Heart left ventricle (tissue), 16 donors: ENCODE data around the gene GAS7. TPM values are rescaled to one million over a fixed set of nuclear protein-coding genes. Genes with fewer than 3 reads are reported as not detected.
A peak's percentile ranks its signal among the peaks of the same experiment; 100 is the strongest.

Experiments used
- ATAC-seq, 4 donors: fragments of 200-7000 bp; cut with Tn5 transposase; one replicate each; pipeline ENCODE4 v1.9.1; 2020 to 2022; ENCODE audit warnings: moderate library complexity in 4 of 4, mild to moderate bottlenecking in 3 of 4, moderate number of reproducible peaks in 1 of 4
- DNase-seq, 5 donors: peaks; one replicate each; pipeline ENCODE4 v3.0.0-alpha.2; 2020
- H3K27ac ChIP-seq, 12 donors: fragments of 200-600 bp; sonication (generic) in 4 of 12; one replicate each; pipeline versions ENCODE4 v1.5.0 to v1.8.0; 2016 to 2022; ENCODE audit warnings: mild to moderate bottlenecking in 2 of 12
- H3K27me3 ChIP-seq, 9 donors: fragments of 200-600 bp; sonication (generic) in 2 of 9; one replicate each; pipeline versions ENCODE4 v1.5.1 to v1.8.0; 2016 to 2022; ENCODE audit warnings: mild to moderate bottlenecking in 3 of 9
- H3K36me3 ChIP-seq, 9 donors: fragments of 200-600 bp; sonication (generic) in 2 of 9; one replicate each; pipeline versions ENCODE4 v1.5.0 to v1.8.0; 2018 to 2022; ENCODE audit warnings: mild to moderate bottlenecking in 2 of 9
- H3K4me1 ChIP-seq, 12 donors: fragments of 200-600 bp; sonication (generic) in 4 of 12; one replicate each; pipeline versions ENCODE4 v1.5.0 to v1.8.0; 2016 to 2022; ENCODE audit warnings: mild to moderate bottlenecking in 3 of 12
- H3K4me3 ChIP-seq, 12 donors: fragments of 200-600 bp; sonication (generic) in 4 of 12; one replicate each; pipeline versions ENCODE4 v1.5.0 to v1.8.0; 2017 to 2022; ENCODE audit warnings: mild to moderate bottlenecking in 9 of 12, moderate library complexity in 4 of 12
- H3K9me3 ChIP-seq, 12 donors: fragments of 200-600 bp; sonication (generic) in 4 of 12; one replicate each; pipeline versions ENCODE4 v1.5.0 to v1.8.0; 2016 to 2022; ENCODE audit warnings: mild to moderate bottlenecking in 1 of 12
- POLR2A ChIP-seq, 2 donors: fragments of 450-650 bp; IDR thresholded peaks; one replicate each; pipeline ENCODE4 v1.6.1; 2017; ENCODE audit warnings: antibody characterized with exemption in 2 of 2, mild to moderate bottlenecking in 2 of 2, moderate library complexity in 2 of 2
- WGBS, 4 donors: extraction: QIAGEN DNeasy Blood & Tissue Kit in 2 of 4; methylation state at CpG; one replicate each; pipeline versions ENCODE4 v1.1.5 to v1.1.7; 2013 to 2018; 5-methylcytosine and 5-hydroxymethylcytosine counted together
- intact Hi-C, 10 donors: fragments of 100-400 bp; cut with DNase I; formaldehyde crosslinking; loops; one replicate each; pipeline versions ENCODE4 v1.11.1 to v1.14.2; 2022
- polyA plus RNA-seq, 2 donors: library from polyadenylated mRNA; stranded (reverse); fragments of 200-250 nt; gene quantifications; one replicate each; pipeline ENCODE4 v1.2.3, GENCODE V29; 2013
- total RNA-seq, 9 donors: library from RNA; depleted of rRNA in 2 of 9; stranded (reverse); fragments of >200 nt in 2 of 9; fragmentation: NEBNext Ultra II Directional in 3 of 9; extraction: Animal tissue kit (Norgen Biotek cat#: 25700) in 3 of 9; gene quantifications; one replicate each; pipeline versions ENCODE4 v1.1.0 to v1.2.4, GENCODE V29; 2016 to 2023
- TF ChIP-seq, protein P1 (sequence below), 12 donors: fragments of 200-600 bp; sonication (generic) in 4 of 12; IDR thresholded peaks; one replicate each; pipeline versions ENCODE4 v1.5.0 to v1.8.0; 2018 to 2022; ENCODE audit warnings: antibody characterized with exemption in 12 of 12, mild to moderate bottlenecking in 5 of 12
- donor health status: ischemic (EF 13 %, LVEDD 7.1; RV severe dilation, severe dysfunction).
- donor health status: healthy with polysubstance abuse.
- donor health status: DM: no; HTN: yes; CAD: no.
- donor health status: DM: no; HTN: no; CAD: no.
- donor health status: ischemic (EF 25% LVEDD 6.9; RV normal size, moderate dysfunction).
- donor health status: ischemic (EF 25% LVEDD 5.7; RV mildly dilated, moderate dysfunction).
- donor health status: healthy.
- donor health status: DM: yes; HTN: yes; CAD: no.
- donor health status: ischemic (EF 35%, LVEDD 5.7; RV mildly dilated, moderate dysfunction).
- donor health status: nonischemic (EF 11% LVEDD 7.7; RV severe dilation, severe dysfunction).
- donor health status: DM: yes; HTN: yes; CAD: no.
- donor health status: PGD.
- donor health status: ischemic (EF 29% LVEDD 5.4; RV normal size, mild dysfunction).
- donor health status: nonischemic (EF 23%, LVEDD 6.1; RV moderate dilation, normal function).

GAS7 gene
- total and polyA plus RNA-seq, 11 donors = 19.4 to 86.5 (median 65.1) TPM

DNA sequence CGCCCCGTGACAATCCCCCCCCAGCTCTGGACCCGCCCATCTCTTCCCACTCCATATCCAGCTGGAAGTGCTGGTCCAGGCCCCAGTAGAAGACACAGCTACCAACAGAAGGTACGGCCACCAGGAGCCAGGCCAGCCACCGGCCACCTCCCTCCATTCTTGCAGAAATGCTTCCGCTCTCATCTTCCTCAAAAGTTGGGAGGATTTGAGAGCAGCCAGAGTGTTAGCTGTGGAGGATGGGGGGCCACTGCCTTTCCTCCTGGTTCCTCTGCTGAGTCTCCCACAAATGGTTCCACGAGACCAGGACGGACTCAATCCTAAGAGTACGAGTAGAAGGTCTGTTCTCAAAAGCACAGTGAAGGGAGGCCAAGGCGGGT, 78.3 kb downstream of the GAS7 start:
- intact Hi-C loops = loop anchor here in 2 of 10 donors (5.0 to 10.0 kb wide), 4 partner anchors 77 to 195 kb away; partner anchors contain the start of gene GAS7 (in 1 of the 2)
- no peaks in the 10 kb centered on the region for H3K27me3 ChIP-seq
- H3K27ac ChIP-seq = peak overlapping the region in 10 of 12 donors; percentile 25 to 67 (median 48)
- H3K4me3 ChIP-seq = no peak overlapping the region
- H3K4me1 ChIP-seq = peaks cover 0 to 91% (median 62%) of the 10 kb centered on the region in 12 donors
- DNase-seq (no peak), ATAC-seq (no peak)
- 66 to 93% (median 70%) methylated on average over 6 to 10 of the region's 10 CpGs for WGBS, 4 donors
- no peaks in the 10 kb centered on the region for H3K36me3 ChIP-seq
- no peaks in the 10 kb centered on the region for H3K9me3 ChIP-seq
- TF ChIP-seq POLR2A (IDR thresholded peaks at IDR 0.05) = no peak

DNA sequence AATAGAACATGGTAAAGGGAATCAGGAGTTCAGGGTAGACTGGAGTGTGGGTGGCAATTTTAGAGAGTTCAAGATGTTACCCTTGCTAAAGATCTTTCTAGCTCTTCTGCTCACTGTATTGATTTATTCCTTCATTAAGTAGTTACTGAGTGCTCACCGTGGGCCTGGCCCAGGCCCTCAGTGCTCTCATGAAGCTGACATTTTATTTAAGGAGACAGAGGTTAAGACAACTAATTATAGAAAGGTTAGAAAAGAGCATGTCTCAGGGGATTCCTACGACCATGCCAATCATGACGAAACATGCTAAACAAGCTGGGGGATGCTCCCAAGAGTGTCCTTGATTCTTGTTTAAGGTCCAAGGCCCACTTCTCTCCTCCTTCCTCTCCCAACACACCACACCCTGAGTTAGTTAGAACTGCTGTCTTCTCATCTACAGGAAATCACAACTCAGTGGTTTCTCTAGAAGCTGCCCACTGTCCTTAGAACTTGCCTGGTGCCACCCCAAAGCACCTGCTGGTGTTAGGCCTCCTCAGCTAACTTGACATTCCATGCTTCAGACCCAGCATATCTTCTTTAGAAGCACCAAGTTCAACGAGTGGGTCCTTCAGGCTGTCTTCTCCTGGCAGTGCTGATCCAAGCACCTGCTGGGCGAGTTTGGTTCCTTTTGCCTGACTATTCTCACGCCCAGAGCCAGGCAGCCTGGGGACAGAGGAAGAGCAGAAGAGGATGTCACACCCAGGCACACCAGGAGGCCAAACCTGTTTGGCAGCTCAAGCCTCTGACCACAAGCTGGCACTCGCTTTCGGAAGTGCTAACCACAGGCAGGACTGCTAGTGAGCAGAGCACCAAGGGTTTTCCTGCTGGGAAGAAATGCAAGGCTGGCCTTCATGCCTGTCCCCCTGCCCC, 79.0 kb downstream of the GAS7 start:
- H3K36me3 ChIP-seq = no peaks in the 10 kb centered on the region
- H3K4me3 ChIP-seq = no peak overlapping the region
- peaks cover 0 to 96% (median 65%) of the 10 kb centered on the region in 12 donors for H3K4me1 ChIP-seq
- peak in 3 of 5 donors; percentile 53 to 79 (median 77) for DNase-seq
- no peak for ATAC-seq
- TF ChIP-seq, protein P1, sequence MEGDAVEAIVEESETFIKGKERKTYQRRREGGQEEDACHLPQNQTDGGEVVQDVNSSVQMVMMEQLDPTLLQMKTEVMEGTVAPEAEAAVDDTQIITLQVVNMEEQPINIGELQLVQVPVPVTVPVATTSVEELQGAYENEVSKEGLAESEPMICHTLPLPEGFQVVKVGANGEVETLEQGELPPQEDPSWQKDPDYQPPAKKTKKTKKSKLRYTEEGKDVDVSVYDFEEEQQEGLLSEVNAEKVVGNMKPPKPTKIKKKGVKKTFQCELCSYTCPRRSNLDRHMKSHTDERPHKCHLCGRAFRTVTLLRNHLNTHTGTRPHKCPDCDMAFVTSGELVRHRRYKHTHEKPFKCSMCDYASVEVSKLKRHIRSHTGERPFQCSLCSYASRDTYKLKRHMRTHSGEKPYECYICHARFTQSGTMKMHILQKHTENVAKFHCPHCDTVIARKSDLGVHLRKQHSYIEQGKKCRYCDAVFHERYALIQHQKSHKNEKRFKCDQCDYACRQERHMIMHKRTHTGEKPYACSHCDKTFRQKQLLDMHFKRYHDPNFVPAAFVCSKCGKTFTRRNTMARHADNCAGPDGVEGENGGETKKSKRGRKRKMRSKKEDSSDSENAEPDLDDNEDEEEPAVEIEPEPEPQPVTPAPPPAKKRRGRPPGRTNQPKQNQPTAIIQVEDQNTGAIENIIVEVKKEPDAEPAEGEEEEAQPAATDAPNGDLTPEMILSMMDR (IDR thresholded peaks at IDR 0.05) = no peak
- no peak for TF ChIP-seq POLR2A (IDR thresholded peaks at IDR 0.05)
- no peaks in the 10 kb centered on the region for H3K9me3 ChIP-seq
- intact Hi-C loops = loop anchor here in 3 of 10 donors (5.0 to 10.0 kb wide), 6 partner anchors 75 to 195 kb away; partner anchors contain the start of gene GAS7 (in 3 of the 3)
- peak overlapping the region in 10 of 12 donors; percentile 25 to 75 (median 54) for H3K27ac ChIP-seq
- WGBS, 4 donors = 37 to 49% (median 39%) methylated on average over 8 of the region's 8 CpGs
- H3K27me3 ChIP-seq = no peaks in the 10 kb centered on the region

DNA sequence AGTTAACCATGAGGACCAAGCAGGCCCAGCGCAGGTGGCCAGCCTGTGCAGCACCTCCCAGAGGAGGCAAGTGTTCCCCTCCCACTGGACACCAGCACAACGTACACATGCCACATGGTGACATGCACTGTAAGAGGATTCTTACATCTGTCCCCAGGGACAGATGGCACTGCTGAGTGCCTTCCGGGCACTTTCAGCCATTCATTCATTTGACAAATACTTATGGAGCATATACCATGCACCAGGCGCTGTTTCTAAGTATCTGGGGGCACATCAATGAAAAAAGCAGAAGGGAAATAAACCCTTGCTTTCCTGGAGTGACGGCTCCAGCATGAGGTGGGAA, 79.6 kb downstream of the GAS7 start:
- H3K27me3 ChIP-seq = no peaks in the 10 kb centered on the region
- 72 to 77% (median 75%) methylated on average over 5 of the region's 5 CpGs for WGBS, 4 donors
- DNase-seq = no peak
- peaks cover 0 to 96% (median 67%) of the 10 kb centered on the region in 12 donors for H3K4me1 ChIP-seq
- peak overlapping the region in 7 of 12 donors; percentile 18 to 95 (median 55) for H3K27ac ChIP-seq
- H3K36me3 ChIP-seq = no peaks in the 10 kb centered on the region
- TF ChIP-seq, protein P1 (IDR thresholded peaks at IDR 0.05) = no peak
- no peak for TF ChIP-seq POLR2A (IDR thresholded peaks at IDR 0.05)
- H3K4me3 ChIP-seq = no peak overlapping the region
- intact Hi-C loops = loop anchor here in 2 of 10 donors (5.0 to 10.0 kb wide), 3 partner anchors 76 to 174 kb away; partner anchors contain the start of gene GAS7 (in 2 of the 2)
- no peaks in the 10 kb centered on the region for H3K9me3 ChIP-seq
- ATAC-seq = no peak

DNA sequence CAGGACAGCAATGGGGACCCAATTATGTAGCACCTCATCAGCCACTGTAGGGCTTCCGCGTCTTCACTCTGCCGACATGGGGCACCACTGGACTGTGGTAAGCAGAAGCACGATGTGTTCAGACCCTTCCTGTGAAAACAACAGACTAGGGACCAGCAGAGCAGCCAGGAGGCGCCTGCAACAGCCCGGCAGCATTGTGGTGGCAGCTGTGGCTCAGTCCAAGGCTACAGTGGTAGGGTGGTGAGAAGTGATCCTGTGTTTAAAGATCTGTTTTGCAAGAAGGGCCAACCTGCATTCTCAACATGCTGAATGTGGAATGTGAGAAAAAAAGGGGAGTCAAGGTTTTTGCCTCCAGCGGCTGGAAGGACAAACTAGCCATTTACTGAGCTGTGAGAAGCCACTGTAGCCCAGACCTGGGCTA, 80.8 kb downstream of the GAS7 start:
- DNase-seq (peak in 2 of 5 donors; percentile 42 to 54), ATAC-seq (no peak)
- no peaks in the 10 kb centered on the region for H3K27me3 ChIP-seq
- no peaks in the 10 kb centered on the region for H3K9me3 ChIP-seq
- H3K36me3 ChIP-seq = no peaks in the 10 kb centered on the region
- no peak overlapping the region for H3K4me3 ChIP-seq
- peak overlapping the region in 8 of 12 donors; percentile 13 to 95 (median 70) for H3K27ac ChIP-seq
- intact Hi-C loops = loop anchor here in 2 of 10 donors (5.0 to 10.0 kb wide), 3 partner anchors 77 to 175 kb away; partner anchors contain the start of gene GAS7 (in 2 of the 2)
- no peak for TF ChIP-seq POLR2A (IDR thresholded peaks at IDR 0.05)
- TF ChIP-seq, protein P1 (IDR thresholded peaks at IDR 0.05) = peak in 2 of 12 donors; percentile 4 to 25
- 62 to 71% (median 69%) methylated on average over 7 of the region's 7 CpGs for WGBS, 4 donors
- peaks cover 0 to 99% (median 66%) of the 10 kb centered on the region in 12 donors for H3K4me1 ChIP-seq
